Erythroblast (primary cell): ENCODE measurements around the gene LRRC37B.
"Not testable (repeated sequence)": the region's sequence is repeated elsewhere in the genome, so short reads cannot be mapped to it uniquely, and the experiment has no call there.

ENCODE experiments used
- GATA1 ChIP-seq: IDR thresholded peaks from 2 replicates; pipeline ENCODE4 v1.6.1; 2011; ENCODE audit warnings: low read depth, mild to moderate bottlenecking, control low read depth, low read length, moderate library complexity
- POLR2A ChIP-seq: IDR thresholded peaks from 2 replicates; pipeline ENCODE4 v1.6.1; 2011; ENCODE audit warnings: mild to moderate bottlenecking, low read length

DNA sequence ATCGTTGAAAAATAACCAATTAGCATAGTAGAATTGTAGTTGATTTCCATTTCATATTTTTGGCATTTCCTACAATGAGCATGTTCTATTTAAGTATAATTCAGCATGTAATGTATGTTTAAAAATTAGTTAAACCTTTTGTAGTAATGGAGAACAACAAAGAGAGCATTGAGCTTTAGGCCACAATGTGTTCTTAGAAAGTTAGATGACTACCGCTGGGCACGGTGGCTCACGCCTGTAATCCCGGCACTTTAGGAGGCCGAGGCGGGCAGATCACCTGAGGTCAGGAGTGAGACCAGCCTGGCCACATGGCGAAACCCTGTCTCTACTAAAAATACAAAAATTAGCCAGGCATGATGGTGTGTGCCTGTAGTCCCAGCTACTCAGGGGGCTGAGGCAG lies 93.1 kb downstream of the LRRC37B start:
- TF ChIP-seq POLR2A, GATA1: not testable (repeated sequence)
